Neural progenitor cell (in vitro differentiated cells): ENCODE data around the gene RNF125. TPM values are rescaled to one million over a fixed set of nuclear protein-coding genes. Genes with fewer than 3 reads are reported as not detected.

Experiments used
- DNase-seq: peaks from one replicate; pipeline ENCODE4 v3.0.0-alpha.2; 2016; ENCODE audit warnings: low spot score
- H2AFZ ChIP-seq: fragments of 200-600 bp; sonication (generic); replicated peaks from 2 replicates; pipeline ENCODE4 v1.6.1; 2016; ENCODE audit warnings: antibody characterized with exemption
- H3F3A ChIP-seq: fragments of 200-600 bp; sonication (generic); 2 replicates; pipeline ENCODE4 v1.6.1; 2016; ENCODE audit warnings: antibody characterized with exemption, low read depth
- H3K27ac ChIP-seq: fragments of 200-600 bp; sonication (generic); 2 replicates; pipeline ENCODE4 v1.5.1; 2016; ENCODE audit warnings: mild to moderate bottlenecking
- H3K27me3 ChIP-seq: fragments of 200-600 bp; sonication (generic); 2 replicates; pipeline ENCODE4 v1.6.1; 2016; ENCODE audit warnings: mild to moderate bottlenecking, moderate library complexity
- H3K36me3 ChIP-seq: fragments of 200-600 bp; sonication (generic); 2 replicates; pipeline ENCODE4 v1.5.1; 2016
- H3K4me1 ChIP-seq: fragments of 200-600 bp; sonication (generic); 2 replicates; pipeline ENCODE4 v1.6.1; 2016; ENCODE audit warnings: mixed run types
- H3K4me2 ChIP-seq: fragments of 200-600 bp; sonication (generic); 2 replicates; pipeline ENCODE4 v1.6.1; 2016
- H3K4me3 ChIP-seq: fragments of 200-600 bp; sonication (generic); 2 replicates; pipeline ENCODE4 v1.5.1; 2016
- H3K79me2 ChIP-seq: fragments of 200-600 bp; sonication (generic); 2 replicates; pipeline ENCODE4 v1.6.1; 2016; ENCODE audit warnings: low read depth
- H3K9ac ChIP-seq: fragments of 200-600 bp; sonication (generic); 2 replicates; pipeline ENCODE4 v1.6.1; 2016
- H3K9me3 ChIP-seq: fragments of 200-600 bp; sonication (generic); 2 replicates; pipeline ENCODE4 v1.5.1; 2016; ENCODE audit warnings: low read depth
- H4K20me1 ChIP-seq: fragments of 200-600 bp; sonication (generic); 2 replicates; pipeline ENCODE4 v1.6.1; 2016; ENCODE audit warnings: low read depth
- H3K27ac Mint-ChIP-seq: 3 replicates; pipeline ENCODE4 v1.8.0; 2021; ENCODE audit warnings: mixed read lengths
- H3K27me3 Mint-ChIP-seq: 2 replicates; pipeline ENCODE4 v1.8.0; 2022; ENCODE audit warnings: low read depth, mild to moderate bottlenecking, inconsistent platforms, moderate library complexity, mixed read lengths; ENCODE audit not compliant: insufficient read depth
- H3K36me3 Mint-ChIP-seq: 3 replicates; pipeline ENCODE4 v1.8.0; 2021; ENCODE audit warnings: mixed read lengths
- H3K4me1 Mint-ChIP-seq: 3 replicates; pipeline ENCODE4 v1.8.0; 2021; ENCODE audit warnings: mixed read lengths
- H3K4me3 Mint-ChIP-seq: 3 replicates; pipeline ENCODE4 v1.8.0; 2021; ENCODE audit warnings: mild to moderate bottlenecking, moderate library complexity, mixed read lengths
- H3K9me3 Mint-ChIP-seq: 3 replicates; pipeline ENCODE4 v1.8.0; 2020; ENCODE audit warnings: mixed read lengths
- CTCF ChIP-seq: fragments of 200-600 bp; sonication (generic); IDR thresholded peaks from 2 replicates; pipeline ENCODE4 v1.5.1; 2017; ENCODE audit warnings: antibody characterized with exemption, mild to moderate bottlenecking
- EZH2 ChIP-seq: fragments of 200-600 bp; sonication (generic); IDR thresholded peaks from 2 replicates; pipeline ENCODE4 v1.6.1; 2017; ENCODE audit warnings: antibody characterized with exemption, mild to moderate bottlenecking, moderate library complexity
- EZH2phosphoT487 ChIP-seq: fragments of 200-600 bp; sonication (generic); IDR thresholded peaks from 2 replicates; pipeline ENCODE4 v1.6.1; 2017; ENCODE audit warnings: antibody characterized with exemption
- total RNA-seq: library from RNA; depleted of rRNA; stranded (reverse); fragments of >200 nt; gene quantifications from 2 replicates; pipeline ENCODE4 v1.2.3, GENCODE V29; 2015; ENCODE audit warnings: low replicate concordance

The RNF125 gene
- total RNA-seq, 1 donor from 2014 or later: 10.2 TPM

- no peaks in the 10 kb centered on the region for H3K36me3 Mint-ChIP-seq
- peaks cover 16% of the 10 kb centered on the region for H3K4me1 Mint-ChIP-seq
- no peak overlapping the region for H3K4me3 Mint-ChIP-seq
- peaks cover 7% of the 10 kb centered on the region for H3K79me2 ChIP-seq
- no peaks in the 10 kb centered on the region for H4K20me1 ChIP-seq
- no peak for DNase-seq
- peaks cover 17% of the 10 kb centered on the region for H3K27me3 ChIP-seq
- TF ChIP-seq EZH2phosphoT487: no peak
- no peak for TF ChIP-seq EZH2
- no peak for TF ChIP-seq CTCF
- no peak overlapping the region for H3K4me3 ChIP-seq
- H3K36me3 ChIP-seq: no peaks in the 10 kb centered on the region
- no peak overlapping the region for H3K4me2 ChIP-seq
- peaks cover 9% of the 10 kb centered on the region for H3K27me3 Mint-ChIP-seq
- H3K9ac ChIP-seq: no peak overlapping the region
- no peak overlapping the region for H3K27ac Mint-ChIP-seq
- no peak overlapping the region for H3K27ac ChIP-seq
- no peaks in the 10 kb centered on the region for H3K9me3 Mint-ChIP-seq
- H2AFZ ChIP-seq: no peak overlapping the region
- peaks cover 14% of the 10 kb centered on the region for H3K4me1 ChIP-seq
- peaks cover 28% of the 10 kb centered on the region for H3F3A ChIP-seq
- no peaks in the 10 kb centered on the region for H3K9me3 ChIP-seq
Observed at GRCh38 chr18:32021756-32022564, 3.3 kb downstream of the RNF125 start.

- no peak overlapping the region for H2AFZ ChIP-seq
- H3K4me1 ChIP-seq: peaks cover 8% of the 10 kb centered on the region
- H3K27ac ChIP-seq: no peak overlapping the region
- H4K20me1 ChIP-seq: no peaks in the 10 kb centered on the region
- no peak overlapping the region for H3K4me2 ChIP-seq
- H3K79me2 ChIP-seq: peaks cover under 1% of the 10 kb centered on the region
- Mint-ChIP-seq H3K4me3 (no peak overlapping the region), H3K36me3 (no peaks in the 10 kb centered on the region), H3K27ac (peak overlapping the region; percentile 76), H3K9me3 (no peaks in the 10 kb centered on the region), H3K27me3 (peaks cover 2% of the 10 kb centered on the region), H3K4me1 (peaks cover 2% of the 10 kb centered on the region)
- no peaks in the 10 kb centered on the region for H3K36me3 ChIP-seq
- no peaks in the 10 kb centered on the region for H3F3A ChIP-seq
- no peak overlapping the region for H3K9ac ChIP-seq
- TF ChIP-seq CTCF: no peak
- TF ChIP-seq EZH2: no peak
- no peak for TF ChIP-seq EZH2phosphoT487
- DNase-seq: no peak
- H3K9me3 ChIP-seq: no peaks in the 10 kb centered on the region
- no peaks in the 10 kb centered on the region for H3K27me3 ChIP-seq
- H3K4me3 ChIP-seq: no peak overlapping the region
Observed at GRCh38 chr18:32025744-32026143, 7.1 kb downstream of the RNF125 start.

GRCh38 chr18:32026491-32027086 is 8.0 kb downstream of the RNF125 start:
- Histone ChIP-seq H3K79me2 (no peaks in the 10 kb centered on the region), H3K27ac (no peak overlapping the region), H3K36me3 (no peaks in the 10 kb centered on the region), H3F3A (no peaks in the 10 kb centered on the region), H3K27me3 (no peaks in the 10 kb centered on the region), H3K9ac (no peak overlapping the region), H3K4me2 (no peak overlapping the region), H3K4me1 (peaks cover 8% of the 10 kb centered on the region), H4K20me1 (no peaks in the 10 kb centered on the region), H3K4me3 (no peak overlapping the region), H2AFZ (no peak overlapping the region), H3K9me3 (no peaks in the 10 kb centered on the region)
- peaks cover 2% of the 10 kb centered on the region for H3K4me1 Mint-ChIP-seq
- no peaks in the 10 kb centered on the region for H3K27me3 Mint-ChIP-seq
- TF ChIP-seq EZH2 (no peak), CTCF (no peak), EZH2phosphoT487 (no peak)
- H3K4me3 Mint-ChIP-seq: no peak overlapping the region
- no peak for DNase-seq
- no peak overlapping the region for H3K27ac Mint-ChIP-seq
- no peaks in the 10 kb centered on the region for H3K36me3 Mint-ChIP-seq
- H3K9me3 Mint-ChIP-seq: no peaks in the 10 kb centered on the region
